ENCODE results near the gene ADRM1.

ADRM1 gene

GRCh38 chr20:62342910-62343309 is 40.1 kb downstream of the ADRM1 start:
- DNase-seq, result no peak

GRCh38 chr20:62344092-62344491 is 41.3 kb downstream of the ADRM1 start:
- DNase-seq, result no peak

- no peak for DNase-seq
Measured at GRCh38 chr20:62344782-62345181, 42.0 kb downstream of the ADRM1 start.

DNA sequence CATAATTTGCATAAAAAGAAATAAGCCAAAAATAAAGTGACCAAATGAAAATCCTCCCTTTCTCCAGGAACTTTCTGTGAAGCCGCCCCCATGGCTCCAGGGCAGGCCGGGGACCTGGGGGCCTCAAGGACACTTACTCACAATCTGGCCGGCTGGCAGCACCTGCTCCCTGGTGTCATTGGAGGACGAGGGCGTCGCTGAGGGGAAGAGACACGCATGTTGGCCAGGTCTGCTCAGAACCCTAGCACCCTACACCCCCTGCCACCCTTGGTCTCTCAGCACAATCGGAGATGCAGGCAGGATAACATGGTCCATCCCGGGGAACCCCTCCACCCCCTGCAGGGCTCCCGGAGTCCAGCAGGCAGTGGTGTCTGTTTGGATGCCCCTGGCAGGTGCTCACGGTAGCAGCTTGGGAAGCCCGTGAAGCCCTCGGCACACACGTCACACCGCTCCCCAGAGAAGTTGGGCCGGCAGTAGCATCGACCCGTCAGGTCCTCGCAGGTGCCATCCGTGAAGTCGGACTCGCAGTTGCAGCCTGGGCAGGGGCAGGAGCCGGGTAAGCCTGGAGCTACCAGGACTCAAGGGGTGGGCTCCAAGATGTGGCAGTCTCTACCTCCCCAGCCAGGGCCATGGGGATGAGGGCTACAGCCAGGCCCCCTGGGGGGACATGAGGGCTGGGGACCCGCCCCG is 43.0 kb downstream of the ADRM1 start:
- no peak for DNase-seq

GRCh38 chr20:62346398-62347150 is 43.8 kb downstream of the ADRM1 start:
- no peak for DNase-seq

DNA sequence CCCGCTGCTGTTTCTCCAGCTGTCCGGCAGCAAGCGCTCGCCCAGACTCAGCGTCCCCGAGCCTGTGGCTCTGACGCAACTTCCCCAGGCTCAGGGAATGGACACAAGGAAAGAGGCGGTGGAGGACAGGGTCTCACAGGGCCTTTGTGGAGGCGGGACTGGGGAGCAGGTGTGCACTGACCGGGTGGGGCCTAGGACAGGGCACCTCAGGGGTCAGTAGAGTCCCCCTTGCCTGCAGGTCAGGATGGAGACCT is 44.3 kb downstream of the ADRM1 start:
- no peak for DNase-seq

GRCh38 chr20:62347445-62347844 is 44.6 kb downstream of the ADRM1 start:
- DNase-seq, result no peak

DNA sequence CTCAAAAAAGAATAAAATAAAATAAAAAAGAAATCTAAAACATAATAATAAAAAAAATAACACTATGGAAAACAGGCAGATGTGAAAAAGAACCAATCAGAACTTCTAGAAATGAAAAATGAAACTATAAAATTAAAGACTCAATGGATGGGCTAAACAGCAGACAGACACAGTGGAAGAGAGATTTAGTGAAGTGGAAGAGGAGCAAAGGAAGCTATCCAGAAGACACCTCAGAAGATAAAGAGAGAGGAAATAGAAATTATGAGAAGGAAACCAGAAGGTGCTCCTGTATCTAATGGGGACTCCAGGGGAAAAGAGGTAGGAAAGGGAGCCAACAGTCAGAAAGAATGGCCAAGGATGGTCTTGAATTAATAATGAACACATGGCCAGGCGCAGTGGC is 45.8 kb downstream of the ADRM1 start:
- no peak for DNase-seq

GRCh38 chr20:62349556-62350097 is 46.8 kb downstream of the ADRM1 start:
- no peak for DNase-seq

- no peak for DNase-seq
Measured at GRCh38 chr20:62350098-62350628, 47.4 kb downstream of the ADRM1 start.

GRCh38 chr20:62350629-62351422 is 48.0 kb downstream of the ADRM1 start:
- DNase-seq, result no peak

GRCh38 chr20:62351469-62352401 is 48.9 kb downstream of the ADRM1 start:
- no peak for DNase-seq

DNA sequence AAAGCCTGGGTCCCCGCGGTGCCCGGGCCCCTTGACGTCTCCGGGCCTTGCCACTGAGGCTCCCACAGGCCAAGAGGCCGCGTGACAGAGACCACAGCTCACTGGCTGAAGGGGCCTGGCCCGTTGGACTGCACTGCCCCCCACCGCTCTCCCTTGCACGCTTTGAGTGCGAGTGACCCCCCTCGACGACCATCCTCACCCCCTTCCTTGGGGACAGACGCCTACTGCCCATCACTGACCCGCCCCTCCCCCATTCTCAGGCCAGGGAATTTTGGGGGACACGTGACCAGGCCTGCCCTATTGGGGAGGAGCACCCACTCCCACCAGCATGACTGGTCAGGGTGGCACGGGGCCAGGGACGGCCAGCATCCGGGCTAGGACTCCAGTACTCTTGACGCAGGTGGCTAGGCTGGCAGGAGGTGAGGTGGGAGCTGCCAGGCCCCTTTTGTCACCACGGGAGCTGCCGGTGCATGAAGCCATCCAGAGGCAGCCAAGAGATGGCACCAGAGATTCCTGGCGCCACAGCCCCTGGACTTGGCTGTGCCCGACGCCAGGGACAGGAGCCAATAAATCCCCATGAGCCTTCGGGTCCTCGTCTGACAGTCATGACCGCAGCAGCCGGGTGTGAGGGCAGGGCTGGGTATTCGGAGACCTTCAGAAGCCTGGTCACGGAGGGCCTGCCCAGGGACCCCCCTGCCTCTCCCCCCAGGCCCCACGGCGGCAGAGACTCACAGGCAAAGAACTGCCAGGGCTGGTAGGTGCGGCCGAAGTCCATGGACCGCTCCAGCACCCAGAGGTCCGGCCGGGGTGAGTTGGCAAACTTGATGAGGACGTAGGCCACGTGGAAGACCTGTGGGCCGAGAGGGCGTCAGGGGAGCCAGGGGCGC is 49.8 kb downstream of the ADRM1 start:
- no peak for DNase-seq

- DNase-seq, result no peak
Measured at GRCh38 chr20:62353289-62354030, 50.7 kb downstream of the ADRM1 start.

GRCh38 chr20:62354031-62354808 is 51.4 kb downstream of the ADRM1 start:
- DNase-seq, result no peak

DNA sequence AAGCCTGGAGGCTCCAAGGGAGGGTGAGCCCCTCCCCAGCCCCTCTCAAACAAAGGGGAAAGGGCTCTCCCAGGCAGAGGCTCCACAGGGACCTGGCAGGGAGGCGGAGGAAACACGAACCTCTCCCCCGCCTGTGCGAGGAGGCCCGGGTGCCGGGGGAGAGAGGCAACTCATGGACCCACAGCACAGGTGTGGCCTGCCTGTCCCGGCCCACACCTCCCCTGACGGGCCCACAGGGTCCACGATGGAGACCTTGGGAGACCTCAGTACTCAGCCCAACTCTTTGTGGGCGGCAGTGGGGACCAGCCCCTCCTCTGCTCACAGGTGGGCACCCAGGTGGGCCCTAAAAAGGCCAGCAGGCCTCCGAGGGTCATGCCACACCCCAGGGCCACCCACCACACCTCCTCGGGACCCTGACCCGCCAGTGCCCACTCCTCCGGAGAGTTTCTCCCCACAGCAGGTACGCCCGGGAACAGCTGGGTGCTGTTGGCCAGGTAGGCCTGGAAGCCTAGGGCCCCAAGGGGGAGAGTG is 52.1 kb downstream of the ADRM1 start:
- no peak for DNase-seq

- DNase-seq, result no peak
Measured at GRCh38 chr20:62355516-62355877, 52.7 kb downstream of the ADRM1 start.

DNA sequence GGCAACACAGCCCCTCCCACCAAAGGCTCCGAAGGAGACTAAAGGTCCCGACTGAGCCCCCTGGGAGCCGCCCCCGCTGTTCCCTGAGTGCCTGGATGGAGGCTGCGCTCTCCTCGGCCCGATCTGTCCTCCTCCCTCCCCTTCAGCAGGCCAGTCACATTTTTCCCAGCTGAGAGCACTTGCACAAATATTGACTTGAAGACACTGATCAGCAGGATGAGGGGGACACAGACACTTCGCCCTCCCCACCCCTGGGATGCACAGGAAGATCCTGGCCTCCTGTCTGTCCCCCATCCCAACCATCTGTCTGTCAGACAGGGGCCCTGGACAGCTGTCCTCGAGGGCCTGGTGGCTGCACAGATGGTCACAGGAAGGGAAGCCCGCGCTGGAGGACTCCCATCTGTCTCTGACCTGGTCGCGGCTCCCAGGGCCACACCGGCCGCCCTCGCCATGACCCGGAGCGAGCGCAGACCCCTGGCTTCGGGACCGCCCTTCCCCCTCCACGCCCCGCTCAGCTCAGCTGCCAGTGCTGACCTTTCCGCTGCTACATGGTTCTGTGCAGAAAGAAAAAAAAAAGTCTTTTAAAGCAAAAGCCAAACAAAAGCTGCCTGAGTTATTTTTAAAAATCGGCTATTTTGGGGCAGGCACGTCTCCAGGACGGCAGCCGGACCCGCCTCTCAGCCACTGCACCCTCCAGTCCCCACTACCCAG is 53.2 kb downstream of the ADRM1 start:
- no peak for DNase-seq

Data from activated CD4-positive, alpha-beta T cell treated with anti-CD3 and anti-CD28 coated beads, Interleukin-2, amount 50 U/mL, for 1 hour (primary cell).